Breast epithelium (tissue), 4 donors: ENCODE results near the gene MAP3K5. TPM values are rescaled to one million over a fixed set of nuclear protein-coding genes. Genes with fewer than 3 reads are reported as not detected.

Experiments used
- DNase-seq, 2 donors: peaks; one replicate each; pipeline ENCODE4 v3.0.0-alpha.2; 2019; ENCODE audit warnings: low spot score in 2 of 2
- H3K27ac ChIP-seq, 2 donors: fragments of 200-600 bp; sonication (generic) in 1 of 2; one replicate each; pipeline ENCODE4 v1.5.1; 2016 to 2019; ENCODE audit warnings: mild to moderate bottlenecking in 1 of 2
- H3K27me3 ChIP-seq, 2 donors: fragments of 200-600 bp; sonication (generic) in 1 of 2; one replicate each; pipeline versions ENCODE4 v1.5.1 to v1.6.0; 2017 to 2019; ENCODE audit warnings: control low read depth in 1 of 2, mild to moderate bottlenecking in 1 of 2
- H3K36me3 ChIP-seq: fragments of 200-600 bp; one replicate; pipeline ENCODE4 v1.5.1; 2019
- H3K4me1 ChIP-seq, 2 donors: fragments of 200-600 bp; sonication (generic); one replicate each; pipeline ENCODE4 v1.5.1; 2016 to 2019; ENCODE audit warnings: control low read depth in 1 of 2
- H3K4me3 ChIP-seq, 3 donors: fragments of 200-600 bp; sonication (generic); 1 replicate in 2 of 3; 2 replicates in 1 of 3; pipeline ENCODE4 v1.5.1; 2016 to 2019; ENCODE audit warnings: mild to moderate bottlenecking in 3 of 3, moderate library complexity in 2 of 3
- H3K9me3 ChIP-seq, 2 donors: fragments of 200-600 bp; sonication (generic) in 1 of 2; one replicate each; pipeline ENCODE4 v1.5.1; 2016 to 2019; ENCODE audit warnings: control low read depth in 1 of 2
- POLR2A ChIP-seq: fragments of 450-650 bp; IDR thresholded peaks from one replicate; pipeline ENCODE4 v1.6.1; 2016; ENCODE audit warnings: antibody characterized with exemption, mild to moderate bottlenecking, moderate library complexity
- POLR2AphosphoS5 ChIP-seq, 3 donors: sonication (generic); formaldehyde crosslinking; IDR thresholded peaks; one replicate each; pipeline ENCODE4 v1.6.1; 2017; ENCODE audit warnings: antibody characterized with exemption in 3 of 3
- intact Hi-C: fragments of 100-400 bp; cut with DNase I; formaldehyde crosslinking; loops from one replicate; pipeline ENCODE4 v1.15.1; 2023; ENCODE audit warnings: low total_unique reads
- total RNA-seq, 3 donors: library from RNA; depleted of rRNA; stranded (reverse); fragments of >200 nt; gene quantifications; one replicate each; pipeline ENCODE4 v1.1.0, GENCODE V29; 2016
- TF ChIP-seq, protein P1 (sequence below), 3 donors: fragments of 450-650 bp; IDR thresholded peaks; one replicate each; pipeline ENCODE4 v1.5.1; 2016 to 2017; ENCODE audit warnings: antibody characterized with exemption in 3 of 3, mild to moderate bottlenecking in 3 of 3, moderate library complexity in 3 of 3

The MAP3K5 gene
- total RNA-seq, 3 donors from 2014 or later = 18.6 to 40.0 (median 33.2) TPM

DNA sequence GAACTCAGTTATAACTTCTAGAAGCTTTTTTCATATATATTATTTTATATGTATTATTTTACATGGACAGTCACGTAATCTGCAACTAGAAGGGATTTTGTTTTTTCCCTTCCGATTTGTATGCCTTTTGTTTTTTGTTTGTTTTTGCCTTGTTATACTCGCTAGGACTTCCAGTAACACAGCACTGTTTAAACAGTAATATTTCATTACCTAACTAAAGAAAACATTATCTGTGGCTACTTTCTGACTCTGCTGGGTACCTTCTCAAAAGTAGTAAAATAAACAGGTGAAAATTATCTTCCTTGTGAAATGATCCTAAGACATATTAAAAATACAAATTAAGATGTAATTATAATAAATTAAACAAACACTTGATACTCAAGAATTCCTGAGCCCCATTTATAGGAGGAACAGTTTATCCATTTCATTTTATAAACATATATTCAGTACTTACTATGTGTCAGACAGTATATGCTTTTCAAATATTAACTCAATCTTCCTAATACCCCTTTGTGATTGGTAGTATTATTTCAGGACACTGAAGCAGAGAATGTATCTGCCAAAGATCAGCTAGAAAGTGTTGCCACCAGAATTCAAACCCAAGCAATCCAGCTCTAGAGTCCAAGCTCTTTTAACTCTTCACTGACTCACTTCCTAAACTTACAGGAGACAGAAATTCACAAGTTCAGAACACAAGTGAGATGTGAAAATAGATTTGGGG is 65.3 kb downstream of the MAP3K5 start:
- intact Hi-C loops = no loop called here

DNA sequence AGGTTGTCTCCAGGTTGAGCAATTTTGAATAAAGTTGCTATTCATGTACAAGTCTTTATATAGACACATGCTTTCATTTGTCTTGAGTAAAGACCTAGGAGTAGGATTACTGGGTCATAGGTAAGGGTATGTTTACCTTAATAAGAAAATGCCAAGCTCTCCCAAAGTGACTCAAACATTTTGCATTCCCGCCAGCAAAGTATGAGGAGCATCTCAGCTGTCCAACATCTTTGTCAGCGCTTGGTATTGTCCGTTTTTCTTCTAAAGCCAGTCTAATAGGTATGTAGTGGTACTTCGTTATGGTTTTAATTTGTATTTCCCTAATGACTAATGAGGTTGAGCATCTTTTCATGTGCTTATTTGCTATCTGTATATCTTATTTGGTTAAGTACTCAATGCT is 67.2 kb downstream of the MAP3K5 start:
- Histone ChIP-seq H3K27me3 (no peaks in the 10 kb centered on the region), H3K4me1 (no peaks in the 10 kb centered on the region), H3K4me3 (no peak overlapping the region), H3K9me3 (peaks cover 0 to 6% of the 10 kb centered on the region in 2 donors), H3K36me3 (no peaks in the 10 kb centered on the region), H3K27ac (no peak overlapping the region)
- no peak for DNase-seq
- intact Hi-C loops = no loop called here
- TF ChIP-seq POLR2A = no peak
- TF ChIP-seq, protein P1, sequence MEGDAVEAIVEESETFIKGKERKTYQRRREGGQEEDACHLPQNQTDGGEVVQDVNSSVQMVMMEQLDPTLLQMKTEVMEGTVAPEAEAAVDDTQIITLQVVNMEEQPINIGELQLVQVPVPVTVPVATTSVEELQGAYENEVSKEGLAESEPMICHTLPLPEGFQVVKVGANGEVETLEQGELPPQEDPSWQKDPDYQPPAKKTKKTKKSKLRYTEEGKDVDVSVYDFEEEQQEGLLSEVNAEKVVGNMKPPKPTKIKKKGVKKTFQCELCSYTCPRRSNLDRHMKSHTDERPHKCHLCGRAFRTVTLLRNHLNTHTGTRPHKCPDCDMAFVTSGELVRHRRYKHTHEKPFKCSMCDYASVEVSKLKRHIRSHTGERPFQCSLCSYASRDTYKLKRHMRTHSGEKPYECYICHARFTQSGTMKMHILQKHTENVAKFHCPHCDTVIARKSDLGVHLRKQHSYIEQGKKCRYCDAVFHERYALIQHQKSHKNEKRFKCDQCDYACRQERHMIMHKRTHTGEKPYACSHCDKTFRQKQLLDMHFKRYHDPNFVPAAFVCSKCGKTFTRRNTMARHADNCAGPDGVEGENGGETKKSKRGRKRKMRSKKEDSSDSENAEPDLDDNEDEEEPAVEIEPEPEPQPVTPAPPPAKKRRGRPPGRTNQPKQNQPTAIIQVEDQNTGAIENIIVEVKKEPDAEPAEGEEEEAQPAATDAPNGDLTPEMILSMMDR (IDR thresholded peaks at IDR 0.05) = no peak
- TF ChIP-seq POLR2AphosphoS5 (IDR thresholded peaks at IDR 0.05) = no peak

More for the DNA sequence above, 65.3 kb downstream of the MAP3K5 start:
- no peaks in the 10 kb centered on the region for H3K27me3 ChIP-seq
- H3K27ac ChIP-seq = no peak overlapping the region
- no peaks in the 10 kb centered on the region for H3K9me3 ChIP-seq
- H3K4me1 ChIP-seq = no peaks in the 10 kb centered on the region
- DNase-seq = no peak
- H3K4me3 ChIP-seq = no peak overlapping the region
- no peaks in the 10 kb centered on the region for H3K36me3 ChIP-seq
- TF ChIP-seq, protein P1 (IDR thresholded peaks at IDR 0.05) = no peak
- TF ChIP-seq POLR2A (no peak), POLR2AphosphoS5 (IDR thresholded peaks at IDR 0.05) (no peak)

DNA sequence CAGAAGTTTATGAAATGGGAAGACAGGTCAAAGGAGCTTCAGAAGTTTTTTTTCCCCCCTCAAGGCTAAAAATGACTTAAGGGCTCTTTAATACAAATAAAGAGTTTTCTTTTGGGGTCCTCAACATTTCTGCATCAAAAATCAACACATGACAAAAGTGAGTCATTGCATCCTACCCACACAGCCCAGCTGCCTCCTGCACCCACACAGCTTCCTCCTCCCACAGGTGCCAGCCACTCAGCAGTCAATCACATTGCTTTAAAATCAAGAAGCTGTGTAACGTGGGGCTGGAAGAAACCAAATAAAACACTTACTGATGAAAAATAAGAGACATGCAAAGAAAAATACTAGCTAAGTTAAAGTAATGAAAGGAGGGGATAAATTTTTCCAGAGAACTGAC is 68.5 kb downstream of the MAP3K5 start:
- no peak overlapping the region for H3K4me3 ChIP-seq
- no peak overlapping the region for H3K27ac ChIP-seq
- TF ChIP-seq POLR2A = no peak
- no peak for TF ChIP-seq POLR2AphosphoS5 (IDR thresholded peaks at IDR 0.05)
- TF ChIP-seq, protein P1 (IDR thresholded peaks at IDR 0.05) = no peak
- H3K36me3 ChIP-seq = no peaks in the 10 kb centered on the region
- no peaks in the 10 kb centered on the region for H3K4me1 ChIP-seq
- intact Hi-C loops = no loop called here
- peaks cover 0 to 6% of the 10 kb centered on the region in 2 donors for H3K9me3 ChIP-seq
- no peaks in the 10 kb centered on the region for H3K27me3 ChIP-seq
- DNase-seq = no peak

DNA sequence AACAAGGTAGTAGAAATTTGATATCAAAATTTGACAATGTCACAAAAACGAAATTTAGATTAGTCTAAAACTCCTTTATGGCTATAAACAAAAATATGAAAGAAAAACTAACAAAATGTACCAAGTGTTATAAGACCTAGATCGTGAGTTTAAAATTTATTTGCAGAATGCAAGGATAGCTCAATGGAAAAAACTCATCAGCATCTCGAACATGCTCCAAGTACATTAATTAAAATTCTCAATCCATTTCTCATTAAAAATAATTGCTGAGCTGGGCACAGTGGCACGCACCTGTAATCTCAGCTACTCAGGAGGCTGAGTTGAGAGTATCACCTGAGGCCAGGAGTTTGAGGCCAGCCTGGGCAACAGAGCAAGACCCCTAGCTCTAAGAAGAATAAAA is 70.8 kb downstream of the MAP3K5 start:
- Histone ChIP-seq H3K27me3 (no peaks in the 10 kb centered on the region), H3K36me3 (no peaks in the 10 kb centered on the region), H3K27ac (no peak overlapping the region), H3K4me1 (no peaks in the 10 kb centered on the region), H3K4me3 (no peak overlapping the region), H3K9me3 (peaks cover 0 to 6% of the 10 kb centered on the region in 2 donors)
- DNase-seq = no peak
- intact Hi-C loops = no loop called here
- TF ChIP-seq POLR2A = no peak
- TF ChIP-seq, protein P1 (IDR thresholded peaks at IDR 0.05) = no peak
- TF ChIP-seq POLR2AphosphoS5 (IDR thresholded peaks at IDR 0.05) = no peak

DNA sequence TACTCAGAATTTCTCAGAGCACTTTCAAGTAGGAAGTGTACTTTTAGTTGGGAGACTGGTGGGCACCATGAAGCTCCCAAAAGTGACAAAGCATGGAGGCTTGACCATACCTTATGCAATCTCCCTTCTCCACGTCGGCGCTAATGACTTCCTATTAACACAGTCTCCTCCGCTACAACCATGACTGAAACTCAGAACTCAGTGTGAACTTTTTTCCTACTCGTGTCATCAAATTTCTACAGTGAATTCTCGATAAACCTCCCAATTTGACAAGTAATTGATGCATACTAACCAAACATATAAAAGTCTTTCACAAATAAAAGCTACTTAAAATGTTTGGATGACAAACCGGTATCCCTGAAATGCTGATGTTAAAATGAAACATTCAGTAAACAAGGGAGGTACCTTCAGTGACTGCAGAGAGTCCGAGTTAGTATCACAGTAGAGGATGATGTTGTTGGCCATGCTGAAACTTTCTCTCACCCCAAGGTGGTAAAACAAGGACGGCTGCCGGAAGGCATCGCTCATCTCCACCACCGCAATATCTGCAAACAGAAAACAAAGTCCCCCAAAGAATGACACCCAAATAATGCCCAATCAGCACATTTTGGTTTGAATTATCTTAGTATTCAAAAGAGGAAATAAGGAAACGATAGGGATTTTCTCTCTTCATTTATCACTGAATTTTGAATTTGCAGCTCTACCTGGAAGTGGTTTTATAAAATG is 72.1 kb downstream of the MAP3K5 start:
- Histone ChIP-seq H3K4me3 (no peak overlapping the region), H3K9me3 (peaks cover 0 to 6% of the 10 kb centered on the region in 2 donors), H3K36me3 (no peaks in the 10 kb centered on the region), H3K27ac (no peak overlapping the region), H3K27me3 (no peaks in the 10 kb centered on the region), H3K4me1 (no peaks in the 10 kb centered on the region)
- no peak for DNase-seq
- intact Hi-C loops = no loop called here
- TF ChIP-seq, protein P1 (IDR thresholded peaks at IDR 0.05) = no peak
- TF ChIP-seq POLR2A = no peak
- TF ChIP-seq POLR2AphosphoS5 (IDR thresholded peaks at IDR 0.05) = no peak
